H1 (cell line): ENCODE data around the gene PLAA. TPM values are rescaled to one million over a fixed set of nuclear protein-coding genes. Genes with fewer than 3 reads are reported as not detected.

Experiments used
- CTCF ChIA-PET: fragments of 300-600 bp; sonication (Branson Sonifier 250); formaldehyde crosslinking; loops from one replicate; lab custom pipeline; 2021; ENCODE audit not compliant: partially characterized antibody; lab: Charles Lee
- POLR2A ChIA-PET: fragments of 300-600 bp; sonication (Branson Sonifier 250); formaldehyde crosslinking; loops from one replicate; lab custom pipeline; 2021; ENCODE audit warnings: inconsistent platforms; ENCODE audit not compliant: partially characterized antibody; lab: Charles Lee
- DNase-seq, 2 experiments: peaks; one replicate each; pipeline versions ENCODE4 v3.0.0 to v3.0.0-alpha.2; 2010 to 2022; ENCODE audit warnings: low spot score in 2 of 2, low read depth in 1 of 2, mixed read lengths in 1 of 2
- FAIRE-seq: peaks from 2 replicates; lab custom pipeline; 2011; peaks lifted over from hg19 to GRCh38; lab: Jason Lieb, UNC
- H2AFZ ChIP-seq: 2 replicates; pipeline ENCODE4 v1.8.1; 2012; ENCODE audit warnings: low read length, inconsistent platforms
- H2AK5ac ChIP-seq: 2 replicates; pipeline ENCODE4 v1.6.1; 2013; ENCODE audit warnings: low read depth, low read length
- H2BK120ac ChIP-seq: replicated peaks from 2 replicates; pipeline ENCODE3; 2013; ENCODE audit warnings: low read depth, low read length, inconsistent platforms
- H2BK12ac ChIP-seq: 2 replicates; pipeline ENCODE4 v1.6.1; 2013; ENCODE audit warnings: low read depth, low read length
- H2BK15ac ChIP-seq: 2 replicates; pipeline ENCODE4 v1.6.1; 2013; ENCODE audit warnings: low read length
- H2BK20ac ChIP-seq: 2 replicates; pipeline ENCODE4 v1.6.1; 2013; ENCODE audit warnings: low read length
- H2BK5ac ChIP-seq: 2 replicates; pipeline ENCODE4 v1.6.1; 2013; ENCODE audit warnings: low read depth, low read length
- H3K14ac ChIP-seq: 2 replicates; pipeline ENCODE4 v1.6.1; 2013; ENCODE audit warnings: inconsistent platforms; ENCODE audit not compliant: insufficient read length
- H3K18ac ChIP-seq: 2 replicates; pipeline ENCODE4 v1.6.1; 2013; ENCODE audit warnings: low read length; ENCODE audit errors: extremely low read depth
- H3K23ac ChIP-seq: 2 replicates; pipeline ENCODE4 v1.6.1; 2013; ENCODE audit warnings: inconsistent platforms; ENCODE audit not compliant: insufficient read length
- H3K23me2 ChIP-seq: 2 replicates; pipeline ENCODE4 v1.6.1; 2013; ENCODE audit warnings: low read depth, low read length
- H3K27ac ChIP-seq: 2 replicates; pipeline ENCODE4 v1.6.1; 2011; ENCODE audit warnings: low read depth, low read length, inconsistent platforms
- H3K27me3 ChIP-seq, 4 experiments: replicated peaks in 1 of 4; 1 replicate in 1 of 4; 2 replicates in 3 of 4; pipeline versions ENCODE4 v1.6.1 to v1.8.1; 2011 to 2013; ENCODE audit warnings: low read length in 3 of 4, mild to moderate bottlenecking in 3 of 4, inconsistent platforms in 2 of 4, mixed read lengths in 2 of 4, moderate library complexity in 1 of 4; ENCODE audit not compliant: control insufficient read depth in 3 of 4, insufficient read depth in 3 of 4; ENCODE audit errors: extremely low read depth in 1 of 4
- H3K36me3 ChIP-seq, 4 experiments: 2 replicates each; pipeline versions ENCODE4 v1.6.1 to v1.8.1; 2011 to 2013; ENCODE audit warnings: mild to moderate bottlenecking in 4 of 4, low read length in 3 of 4, moderate library complexity in 2 of 4, control low read depth in 1 of 4, inconsistent platforms in 1 of 4; ENCODE audit not compliant: insufficient read depth in 4 of 4, control insufficient read depth in 2 of 4
- H3K4ac ChIP-seq: replicated peaks from 2 replicates; pipeline ENCODE3; 2013; ENCODE audit warnings: low read length, low read depth, mixed read lengths, inconsistent platforms; ENCODE audit not compliant: insufficient read length
- H3K4me1 ChIP-seq, 4 experiments: replicated peaks in 1 of 4; 1 replicate in 1 of 4; 2 replicates in 3 of 4; pipeline versions ENCODE4 v1.6.1 to v1.8.1; 2011 to 2013; ENCODE audit warnings: low read length in 3 of 4, inconsistent platforms in 2 of 4, mixed read lengths in 1 of 4; ENCODE audit not compliant: insufficient read depth in 4 of 4, control insufficient read depth in 3 of 4
- H3K4me2 ChIP-seq, 2 experiments: 2 replicates each; pipeline versions ENCODE4 v1.6.1 to v1.8.1; 2011 to 2013; ENCODE audit warnings: low read depth in 2 of 2, low read length in 2 of 2, control low read depth in 1 of 2, inconsistent platforms in 1 of 2, mild to moderate bottlenecking in 1 of 2; ENCODE audit not compliant: insufficient read depth in 1 of 2
- H3K4me3 ChIP-seq, 4 experiments: fragments of 200-600, 300-600 bp in 1 of 4; sonication (generic), shearing (Covaris generic), sonication (Bioruptor Twin) in 1 of 4; 2 replicates each; pipeline versions ENCODE4 v1.5.1 to v1.8.1; 2011 to 2016; ENCODE audit warnings: low read length in 4 of 4, low read depth in 3 of 4, control low read depth in 2 of 4, inconsistent platforms in 2 of 4, mild to moderate bottlenecking in 2 of 4, mixed read lengths in 1 of 4, moderate library complexity in 1 of 4; ENCODE audit not compliant: insufficient read depth in 2 of 4; ENCODE audit errors: extremely low read depth in 1 of 4
- H3K56ac ChIP-seq: replicated peaks from 2 replicates; pipeline ENCODE3; 2013; ENCODE audit warnings: low read depth, mild to moderate bottlenecking, mixed read lengths, low read length, inconsistent platforms; ENCODE audit not compliant: insufficient read length
- H3K79me1 ChIP-seq: 2 replicates; pipeline ENCODE4 v1.6.1; 2013; ENCODE audit warnings: low read depth, low read length, control low read depth
- H3K79me2 ChIP-seq, 2 experiments: 2 replicates each; pipeline versions ENCODE4 v1.6.1 to v1.8.1; 2012 to 2013; ENCODE audit warnings: low read length in 2 of 2, mild to moderate bottlenecking in 2 of 2, inconsistent platforms in 1 of 2; ENCODE audit not compliant: insufficient read depth in 2 of 2, control insufficient read depth in 1 of 2
- H3K9ac ChIP-seq, 4 experiments: replicated peaks in 1 of 4; 1 replicate in 1 of 4; 2 replicates in 3 of 4; pipeline versions ENCODE4 v1.6.1 to v1.8.1; 2011 to 2013; ENCODE audit warnings: low read depth in 3 of 4, low read length in 3 of 4, control low read depth in 2 of 4, mild to moderate bottlenecking in 2 of 4, moderate library complexity in 2 of 4, inconsistent platforms in 1 of 4; ENCODE audit errors: extremely low read depth in 1 of 4
- H3K9me3 ChIP-seq, 2 experiments: 2 replicates each; pipeline versions ENCODE4 v1.6.1 to v1.8.1; 2012 to 2013; ENCODE audit warnings: mild to moderate bottlenecking in 2 of 2, moderate library complexity in 2 of 2, control low read depth in 1 of 2, inconsistent platforms in 1 of 2, low read depth in 1 of 2, low read length in 1 of 2, mixed read lengths in 1 of 2; ENCODE audit not compliant: insufficient read depth in 2 of 2
- H4K20me1 ChIP-seq, 2 experiments: replicated peaks in 1 of 2; 2 replicates each; pipeline versions ENCODE3 to v1.8.1; 2011 to 2013; ENCODE audit warnings: inconsistent platforms in 2 of 2, low read length in 2 of 2, mild to moderate bottlenecking in 1 of 2; ENCODE audit not compliant: insufficient read depth in 2 of 2, control insufficient read depth in 1 of 2
- H4K5ac ChIP-seq: 2 replicates; pipeline ENCODE4 v1.6.1; 2013; ENCODE audit warnings: low read length, low read depth, mixed read lengths, inconsistent platforms; ENCODE audit not compliant: insufficient read length
- H4K8ac ChIP-seq: 2 replicates; pipeline ENCODE4 v1.8.0; 2013; ENCODE audit warnings: mild to moderate bottlenecking, moderate library complexity, low read length, inconsistent platforms; ENCODE audit not compliant: insufficient read depth; ENCODE audit errors: extremely low read depth
- H4K91ac ChIP-seq: replicated peaks from 2 replicates; pipeline ENCODE3; 2013; ENCODE audit warnings: low read length, mixed read lengths, inconsistent platforms; ENCODE audit not compliant: insufficient read length
- NANOG ChIP-seq: IDR thresholded peaks from 2 replicates; pipeline ENCODE4 v1.6.1; 2011; ENCODE audit warnings: low read length, low read depth, mild to moderate bottlenecking, inconsistent platforms; ENCODE audit not compliant: insufficient read depth, poor library complexity, severe bottlenecking
- RFX5 ChIP-seq: IDR thresholded peaks from 2 replicates; pipeline ENCODE4 v1.6.1; 2011; ENCODE audit warnings: low read depth, low read length, improper control_type of control experiment, borderline replicate concordance
- WGBS, 2 experiments: shearing (Covaris generic) in 1 of 2; methylation state at CpG; one replicate each; pipeline versions ENCODE4 v1.1.6 to v1.1.7; 2013 to 2015; ENCODE audit warnings: low lambda C conversion rate in 2 of 2, mixed read lengths in 2 of 2, inconsistent platforms in 1 of 2, low coverage in 1 of 2, missing lambda C conversion rate in 1 of 2; ENCODE audit not compliant: insufficient replicate concordance in 2 of 2, insufficient coverage in 1 of 2, insufficient read length in 1 of 2; ENCODE audit errors: extremely low coverage in 1 of 2, missing lambda C conversion rate in 1 of 2; 5-methylcytosine and 5-hydroxymethylcytosine counted together
- polyA plus RNA-seq, 7 experiments: library from polyadenylated mRNA; depleted of rRNA in 3 of 7; stranded (reverse) in 5 of 7; unstranded in 2 of 7; fragments of >200 nt in 5 of 7; fragments of 200-250 nt in 2 of 7; gene quantifications; 1 replicate in 5 of 7; 2 replicates in 1 of 7; 4 replicates in 1 of 7; pipeline versions ENCODE4 v1.2.1 to v1.2.3, GENCODE V29; 2011 to 2013; ENCODE audit warnings: missing spikeins in 2 of 7, mixed read lengths in 2 of 7
- total RNA-seq: library from RNA; stranded (reverse); fragmentation: NEBNext Ultra II Directional; extraction: Animal tissue kit (Norgen Biotek cat#: 25700); gene quantifications from 2 replicates; pipeline ENCODE4 v1.2.1, GENCODE V29; 2021

Gene PLAA
- total and polyA plus RNA-seq, 2 of the 8 experiments (the other 6 are each of a cell fraction or from before 2014, with no cell fraction given): 19.2 to 64.2 TPM

DNA sequence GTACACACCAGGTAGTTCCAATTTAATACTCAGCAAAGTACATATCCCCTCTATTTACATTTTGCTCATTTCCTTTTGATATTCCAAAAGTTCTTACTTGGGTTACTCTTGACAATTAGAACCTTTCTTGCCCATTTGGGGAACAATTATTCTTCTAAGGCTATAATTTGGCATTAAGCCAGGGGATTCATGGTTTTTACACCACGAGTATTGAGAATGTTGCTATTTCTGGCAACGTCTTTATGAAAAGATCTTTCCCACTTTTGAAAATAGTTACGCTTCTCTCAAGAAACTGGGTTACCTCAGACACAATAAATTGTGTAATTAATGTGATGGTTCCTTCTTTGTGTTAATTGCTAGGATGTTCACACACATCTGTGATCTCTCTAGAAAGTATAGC lies 43.0 kb downstream of the PLAA start:
- no peak overlapping the region for H2AK5ac ChIP-seq
- no peak for FAIRE-seq
- H3K23me2 ChIP-seq: no peaks in the 10 kb centered on the region
- no peak overlapping the region for H4K91ac ChIP-seq
- H3K9ac ChIP-seq: no peak overlapping the region
- H3K4me2 ChIP-seq: no peak overlapping the region
- H2BK15ac ChIP-seq: no peak overlapping the region
- no peak overlapping the region for H2AFZ ChIP-seq
- H3K27me3 ChIP-seq: no peaks in the 10 kb centered on the region
- no peak overlapping the region for H4K8ac ChIP-seq
- H4K5ac ChIP-seq: no peak overlapping the region
- DNase-seq: no peak
- H2BK20ac ChIP-seq: no peak overlapping the region
- no peak overlapping the region for H3K27ac ChIP-seq
- no peak overlapping the region for H2BK120ac ChIP-seq
- H3K14ac ChIP-seq: no peak overlapping the region
- no peaks in the 10 kb centered on the region for H3K79me2 ChIP-seq
- H3K36me3 ChIP-seq: peaks cover 0 to 39% (median 16%) of the 10 kb centered on the region in 4 experiments; a peak in 6 of 8 replicates
- no peaks in the 10 kb centered on the region for H3K4me1 ChIP-seq
- H4K20me1 ChIP-seq: no peaks in the 10 kb centered on the region
- ChIA-PET CTCF (no interaction called here), POLR2A (interaction anchor here (4.0 kb wide), 1 partner anchor 11 kb away, joined by 23 read pairs; the partner anchor contains the start of gene CAAP1)
- H2BK12ac ChIP-seq: no peak overlapping the region
- no peak overlapping the region for H3K18ac ChIP-seq
- TF ChIP-seq RFX5 (no peak), NANOG (no peak)
- 90% methylated on average over 3 of the region's 3 CpGs; no CpG with 5 or more reads in 1 of the 2 experiments for WGBS, 2 experiments
- no peak overlapping the region for H3K4ac ChIP-seq
- no peaks in the 10 kb centered on the region for H3K9me3 ChIP-seq
- no peak overlapping the region for H3K4me3 ChIP-seq
- no peak overlapping the region for H3K23ac ChIP-seq
- H2BK5ac ChIP-seq: no peak overlapping the region
- H3K56ac ChIP-seq: no peak overlapping the region
- no peaks in the 10 kb centered on the region for H3K79me1 ChIP-seq
